ENCODE data around the gene EDDM3A. TPM values are rescaled to one million over a fixed set of nuclear protein-coding genes. Genes with fewer than 3 reads are reported as not detected.

EDDM3A gene
- total RNA-seq, 1 experiment from 2014 or later, result not detected

DNA sequence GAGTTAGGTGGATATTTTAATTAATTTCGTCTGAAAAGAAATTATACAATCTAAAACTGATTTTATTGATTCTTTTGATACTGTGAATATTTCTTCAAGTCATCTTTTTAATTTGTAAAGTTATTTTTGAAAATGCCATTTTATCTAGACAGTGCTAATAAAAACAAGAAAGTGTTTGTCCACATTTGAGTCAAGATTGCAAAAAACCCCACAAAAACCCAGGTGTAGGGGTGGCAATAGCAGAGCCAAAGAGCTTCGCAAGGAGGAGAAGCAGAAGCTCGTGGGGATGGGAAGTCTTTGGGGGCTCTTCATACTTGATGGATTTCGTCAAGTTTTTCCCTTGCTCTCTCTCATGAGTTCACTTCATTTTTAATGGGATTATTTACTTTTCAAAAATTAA lies 41.3 kb downstream of the EDDM3A start:
- intact Hi-C loops (cut with micrococcal nuclease; ENCODE audit: unreplicated experiment), result no loop called here
- no peaks in the 10 kb centered on the region for H3K27me3 ChIP-seq (ENCODE audit: insufficient read depth, low read depth)
- H3K9me3 ChIP-seq (ENCODE audit: insufficient read depth, low read depth), result no peaks in the 10 kb centered on the region
- no peaks in the 10 kb centered on the region for H3K36me3 ChIP-seq (ENCODE audit: low read depth)
- H3K79me2 ChIP-seq (ENCODE audit: low read depth), result no peaks in the 10 kb centered on the region
- TF ChIP-seq, protein P1, sequence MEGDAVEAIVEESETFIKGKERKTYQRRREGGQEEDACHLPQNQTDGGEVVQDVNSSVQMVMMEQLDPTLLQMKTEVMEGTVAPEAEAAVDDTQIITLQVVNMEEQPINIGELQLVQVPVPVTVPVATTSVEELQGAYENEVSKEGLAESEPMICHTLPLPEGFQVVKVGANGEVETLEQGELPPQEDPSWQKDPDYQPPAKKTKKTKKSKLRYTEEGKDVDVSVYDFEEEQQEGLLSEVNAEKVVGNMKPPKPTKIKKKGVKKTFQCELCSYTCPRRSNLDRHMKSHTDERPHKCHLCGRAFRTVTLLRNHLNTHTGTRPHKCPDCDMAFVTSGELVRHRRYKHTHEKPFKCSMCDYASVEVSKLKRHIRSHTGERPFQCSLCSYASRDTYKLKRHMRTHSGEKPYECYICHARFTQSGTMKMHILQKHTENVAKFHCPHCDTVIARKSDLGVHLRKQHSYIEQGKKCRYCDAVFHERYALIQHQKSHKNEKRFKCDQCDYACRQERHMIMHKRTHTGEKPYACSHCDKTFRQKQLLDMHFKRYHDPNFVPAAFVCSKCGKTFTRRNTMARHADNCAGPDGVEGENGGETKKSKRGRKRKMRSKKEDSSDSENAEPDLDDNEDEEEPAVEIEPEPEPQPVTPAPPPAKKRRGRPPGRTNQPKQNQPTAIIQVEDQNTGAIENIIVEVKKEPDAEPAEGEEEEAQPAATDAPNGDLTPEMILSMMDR (conservative IDR thresholded peaks at IDR 0.05), result no peak
- TF ChIP-seq EZH2 (IDR thresholded peaks at IDR 0.05; ENCODE audit: low read depth), result no peak
- BruUV-seq (replicated peaks), result no TSS peak
- no peaks in the 10 kb centered on the region for H4K20me1 ChIP-seq (ENCODE audit: insufficient read depth)
- CTCF ChIA-PET, result no interaction called here
- no peak overlapping the region for H3K4me2 ChIP-seq
- no peak overlapping the region for H3K4me3 ChIP-seq
- no peak overlapping the region for H3K27ac ChIP-seq
- H3K9me2 ChIP-seq (ENCODE audit: insufficient read depth), result no peaks in the 10 kb centered on the region
- no peaks in the 10 kb centered on the region for H3F3A ChIP-seq (ENCODE audit: insufficient read depth, low read depth)
- DNase-seq, result no peak
- POLR2A ChIA-PET (ENCODE audit: unreplicated experiment), result interaction anchor here (0.7 kb wide), 1 partner anchor 22 kb away, joined by 3 read pairs; no protein-coding TSS in a partner anchor
- H2AFZ ChIP-seq, result no peak overlapping the region
- H3K4me1 ChIP-seq (replicated peaks; ENCODE audit: insufficient read depth), result no peaks in the 10 kb centered on the region

DNA sequence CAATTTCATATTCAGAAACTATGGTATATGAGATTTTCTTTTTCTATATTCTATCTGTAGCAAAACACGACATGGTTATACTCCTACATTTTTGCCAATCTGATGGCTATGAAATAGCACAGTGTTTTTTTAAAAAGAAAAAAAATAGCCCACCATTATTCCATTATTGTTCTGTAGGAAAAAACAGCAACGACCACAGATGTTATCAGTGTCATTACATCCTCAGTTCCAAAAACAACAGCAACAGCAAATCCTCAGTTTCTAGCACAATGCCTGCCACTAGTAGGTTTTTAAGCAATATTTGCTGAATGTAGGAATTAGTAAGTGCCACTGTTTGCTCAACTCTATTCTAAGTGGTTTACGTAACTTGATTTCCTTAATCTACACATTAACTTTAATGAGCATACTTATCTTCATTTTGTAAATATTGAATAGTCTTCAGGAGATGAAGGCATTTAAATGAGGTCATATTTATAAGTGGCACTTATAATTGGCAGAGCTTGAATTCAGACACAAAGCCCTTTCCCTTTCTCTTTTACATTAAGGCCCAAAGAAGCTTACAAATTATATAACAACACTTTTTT lies 43.6 kb downstream of the EDDM3A start:
- intact Hi-C loops (cut with micrococcal nuclease; ENCODE audit: unreplicated experiment), result no loop called here
- TF ChIP-seq EZH2 (IDR thresholded peaks at IDR 0.05; ENCODE audit: low read depth), result no peak
- TF ChIP-seq, protein P1 (conservative IDR thresholded peaks at IDR 0.05), result no peak
- Histone ChIP-seq H3K9me3 (ENCODE audit: insufficient read depth, low read depth) (no peaks in the 10 kb centered on the region), H3K27ac (no peak overlapping the region), H3K36me3 (ENCODE audit: low read depth) (no peaks in the 10 kb centered on the region), H3K27me3 (ENCODE audit: insufficient read depth, low read depth) (no peaks in the 10 kb centered on the region), H3K79me2 (ENCODE audit: low read depth) (no peaks in the 10 kb centered on the region), H3K9me2 (ENCODE audit: insufficient read depth) (no peaks in the 10 kb centered on the region), H3K4me3 (no peak overlapping the region), H4K20me1 (ENCODE audit: insufficient read depth) (no peaks in the 10 kb centered on the region), H3K4me2 (no peak overlapping the region), H2AFZ (no peak overlapping the region), H3F3A (ENCODE audit: insufficient read depth, low read depth) (no peaks in the 10 kb centered on the region), H3K4me1 (replicated peaks; ENCODE audit: insufficient read depth) (no peaks in the 10 kb centered on the region)
- ChIA-PET CTCF (no interaction called here), POLR2A (ENCODE audit: unreplicated experiment) (interaction anchor here (0.6 kb wide), 1 partner anchor 328 kb away, joined by 4 read pairs; the partner anchor contains the start of gene PIP4P1)
- no peak for DNase-seq
- no TSS peak for BruUV-seq (replicated peaks)

DNA sequence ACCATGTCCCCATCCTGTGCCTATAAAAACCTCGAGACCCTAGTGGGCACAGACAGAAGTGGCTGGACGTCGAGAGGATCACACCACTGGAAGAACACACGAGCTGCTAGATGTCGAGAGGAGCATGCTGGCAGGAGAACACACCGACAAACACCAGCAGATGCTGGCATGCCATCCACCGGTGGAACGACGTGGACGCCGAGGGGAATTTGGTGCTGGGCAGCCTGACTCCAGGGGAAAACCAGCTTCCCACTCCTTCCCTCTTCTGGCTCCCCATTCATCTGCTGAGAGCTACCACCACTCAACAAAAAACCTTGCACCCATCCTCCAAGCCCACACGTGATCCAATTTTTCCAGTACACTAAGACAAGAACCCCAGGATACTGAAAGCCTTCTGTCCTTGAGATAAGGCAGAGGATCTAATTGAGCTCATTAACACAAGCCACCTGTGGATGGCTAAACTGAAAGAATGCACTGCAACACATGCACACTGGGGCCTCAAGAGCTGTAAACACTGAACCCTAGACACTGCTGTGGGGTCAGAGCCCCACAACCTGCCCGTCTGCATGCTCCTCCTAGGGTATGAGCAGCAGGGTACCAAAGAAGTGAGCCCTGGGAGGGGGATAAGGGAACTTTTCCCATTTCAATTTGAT lies 44.9 kb downstream of the EDDM3A start:
- ChIA-PET CTCF (no interaction called here), POLR2A (ENCODE audit: unreplicated experiment) (no interaction called here)
- intact Hi-C loops (cut with micrococcal nuclease; ENCODE audit: unreplicated experiment), result no loop called here
- H3F3A ChIP-seq (ENCODE audit: insufficient read depth, low read depth), result no peaks in the 10 kb centered on the region
- no peaks in the 10 kb centered on the region for H3K9me3 ChIP-seq (ENCODE audit: insufficient read depth, low read depth)
- no peak overlapping the region for H2AFZ ChIP-seq
- no peak overlapping the region for H3K4me3 ChIP-seq
- no peak for TF ChIP-seq EZH2 (IDR thresholded peaks at IDR 0.05; ENCODE audit: low read depth)
- TF ChIP-seq, protein P1 (conservative IDR thresholded peaks at IDR 0.05), result no peak
- H3K9me2 ChIP-seq (ENCODE audit: insufficient read depth), result no peaks in the 10 kb centered on the region
- no peak for DNase-seq
- no TSS peak for BruUV-seq (replicated peaks)
- H3K4me2 ChIP-seq, result no peak overlapping the region
- H4K20me1 ChIP-seq (ENCODE audit: insufficient read depth), result no peaks in the 10 kb centered on the region
- no peaks in the 10 kb centered on the region for H3K79me2 ChIP-seq (ENCODE audit: low read depth)
- H3K27me3 ChIP-seq (ENCODE audit: insufficient read depth, low read depth), result no peaks in the 10 kb centered on the region
- no peaks in the 10 kb centered on the region for H3K4me1 ChIP-seq (replicated peaks; ENCODE audit: insufficient read depth)
- H3K36me3 ChIP-seq (ENCODE audit: low read depth), result no peaks in the 10 kb centered on the region
- H3K27ac ChIP-seq, result no peak overlapping the region

Data from PC-9 (cell line).